Choroid plexus epithelial cell (primary cell): ENCODE measurements around the gene PUS1.
A peak's percentile ranks its signal among the peaks of the same experiment; 100 is the strongest.
"Not testable (repeated sequence)": the region's sequence is repeated elsewhere in the genome, so short reads cannot be mapped to it uniquely, and the experiment has no call there.

Experiments used
- DNase-seq: peaks from one replicate; pipeline ENCODE4 v3.0.0-alpha.2; 2010; ENCODE audit warnings: low read depth
- H3K4me3 ChIP-seq: 2 replicates; pipeline ENCODE4 v1.5.1; 2011; ENCODE audit warnings: low read depth, mild to moderate bottlenecking, control low read depth, low read length, moderate library complexity
- CTCF ChIP-seq: conservative IDR thresholded peaks from 2 replicates; pipeline ENCODE4 v1.5.1; 2011; ENCODE audit warnings: low read depth, mild to moderate bottlenecking, control low read depth, inconsistent platforms, low read length, moderate library complexity

PUS1 gene

DNA sequence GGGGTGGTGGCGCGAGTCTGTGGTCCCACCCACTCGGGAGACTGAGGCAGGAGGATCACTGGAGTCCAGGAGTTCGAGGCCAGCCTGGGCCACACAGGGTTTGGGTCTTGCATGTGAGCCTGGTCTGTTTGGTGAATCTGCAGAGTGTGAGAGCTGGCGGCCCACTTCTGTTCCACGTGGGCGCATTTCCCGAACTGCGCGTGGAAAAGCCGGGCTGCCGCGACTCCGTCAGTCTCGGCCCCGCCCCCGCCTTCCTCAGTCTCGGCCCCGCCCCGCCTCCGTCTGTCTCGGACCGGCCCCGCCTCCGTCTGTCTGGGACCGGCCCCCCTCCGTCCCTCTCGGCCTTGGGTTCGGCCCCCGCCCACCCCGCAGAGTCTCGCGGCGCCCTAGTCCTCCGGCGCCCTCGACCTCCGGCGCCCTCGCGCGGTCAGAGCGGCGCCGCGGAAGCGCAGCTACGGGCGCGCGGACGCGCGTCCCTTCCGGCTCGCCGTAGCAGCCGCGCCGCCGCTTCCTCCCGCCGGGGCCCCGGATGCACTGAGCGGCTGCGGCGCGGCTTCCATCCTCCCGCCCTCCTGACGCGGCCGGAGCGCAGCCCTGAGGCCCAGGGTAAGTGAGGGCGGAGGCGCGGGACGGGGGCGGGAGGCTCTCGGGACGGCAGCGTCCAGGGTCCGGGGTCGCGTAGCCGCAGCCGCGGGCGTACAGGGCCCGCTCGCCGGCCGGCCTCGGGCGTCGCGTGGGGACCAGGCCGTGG is 20.5 kb downstream of the PUS1 start, which contains the start of gene EP400:
Gene EP400, plus strand, starts transcription at position 512 of the 751 bp plus-strand sequence. CDS start 10,678 bp downstream, outside the sequence.
- peak; percentile 95 for DNase-seq
- peak within 1 kb of the TSS; percentile 83 for H3K4me3 ChIP-seq
- no peak for TF ChIP-seq CTCF

GRCh38 chr12:131950182-131950913 is 21.3 kb downstream of the PUS1 start:
- no peak for TF ChIP-seq CTCF
- DNase-seq: no peak

DNA sequence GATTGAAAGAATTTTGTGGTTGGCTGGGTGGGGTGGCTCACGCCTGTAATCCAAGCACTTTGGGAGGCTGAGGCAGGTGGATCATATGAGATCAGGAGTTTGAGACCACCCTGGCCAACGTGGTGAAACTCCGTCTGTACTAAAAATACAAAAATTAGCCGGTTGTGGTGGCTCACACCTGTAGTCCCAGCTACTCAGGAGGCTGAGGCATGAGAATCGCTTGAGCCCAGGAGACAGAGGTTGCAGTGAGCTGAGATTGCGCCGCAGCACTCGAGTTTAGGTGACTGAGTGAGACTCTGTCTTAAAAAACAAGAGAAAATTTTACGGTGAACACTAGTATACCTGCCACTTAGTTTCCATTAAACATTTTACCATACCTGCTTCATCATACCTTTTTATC is 24.7 kb downstream of the PUS1 start:
- H3K4me3 ChIP-seq, DNase-seq: not testable (repeated sequence)

More at GRCh38 chr12:131950182-131950913, 21.3 kb downstream of the PUS1 start:
- peak overlapping the region; percentile 83 for H3K4me3 ChIP-seq

- H3K4me3 ChIP-seq, DNase-seq: not testable (repeated sequence)
Observed at GRCh38 chr12:131954460-131954859, 25.4 kb downstream of the PUS1 start.

DNA sequence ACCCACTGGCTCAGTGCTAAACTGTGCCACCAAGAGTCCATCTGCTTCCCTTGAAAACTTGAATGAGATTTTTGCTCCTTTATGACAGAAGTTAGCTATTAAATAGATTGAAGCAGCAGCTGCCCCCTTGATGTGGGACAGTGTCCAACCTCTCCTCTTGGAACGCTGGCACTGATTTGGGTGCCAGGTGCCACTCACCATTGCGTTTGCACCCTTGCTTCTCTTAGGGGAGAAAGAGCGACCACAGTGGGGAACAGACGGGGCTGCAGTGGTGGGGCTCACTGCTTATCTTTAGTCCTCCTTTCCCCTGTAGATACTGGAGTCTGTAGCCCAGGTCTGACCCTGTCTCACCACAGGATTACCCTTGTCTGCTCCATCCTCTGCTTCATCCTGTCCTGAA is 30.0 kb downstream of the PUS1 start:
- no peak for DNase-seq
- no peak overlapping the region for H3K4me3 ChIP-seq
- TF ChIP-seq CTCF: no peak

DNA sequence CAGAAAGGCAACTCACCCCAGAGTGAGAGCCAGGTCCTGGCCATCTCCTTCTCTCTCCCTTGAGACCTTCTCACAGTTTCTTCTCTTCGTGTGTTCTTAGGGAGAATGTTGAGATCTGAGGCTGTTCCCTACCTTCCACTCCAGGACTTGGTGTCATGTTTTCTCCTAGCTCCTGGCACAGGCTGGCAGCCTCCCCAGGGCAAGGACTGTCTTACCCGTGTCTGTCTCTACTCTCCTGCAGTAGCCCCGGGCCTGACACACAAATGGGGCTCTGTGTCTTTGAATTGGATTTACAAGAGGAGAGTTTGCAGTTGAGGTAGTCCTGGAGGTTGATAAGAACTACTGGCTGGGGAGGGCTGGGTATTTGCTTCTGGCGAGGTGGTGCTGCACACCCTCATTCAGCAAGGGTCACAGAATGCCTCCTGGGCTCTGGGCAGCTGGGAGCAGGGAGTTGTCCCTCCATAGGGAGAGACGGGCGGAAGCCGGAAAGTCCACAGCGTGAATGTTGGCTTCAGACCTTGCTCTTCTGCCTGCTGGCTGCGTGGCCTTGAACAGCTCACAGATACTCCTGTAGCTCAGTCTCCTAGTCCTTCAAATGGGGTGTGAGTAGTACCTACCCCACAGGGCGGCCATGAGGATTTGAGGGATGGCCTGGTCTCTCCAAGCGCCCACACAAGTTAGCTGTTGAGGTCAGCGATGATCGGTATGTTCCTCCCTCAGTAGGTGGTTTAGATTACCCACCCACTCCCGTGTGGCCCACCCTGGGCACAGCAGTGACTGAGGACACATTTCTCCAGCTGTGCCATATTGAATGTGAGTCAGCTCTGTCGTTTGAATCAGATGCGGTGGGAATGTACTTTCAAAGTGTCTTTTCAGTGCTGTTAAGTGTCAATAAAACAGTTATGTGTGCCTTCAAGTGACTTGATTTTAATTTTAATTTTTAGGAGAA is 30.8 kb downstream of the PUS1 start:
- DNase-seq: no peak
- no peak overlapping the region for H3K4me3 ChIP-seq
- TF ChIP-seq CTCF: no peak

DNA sequence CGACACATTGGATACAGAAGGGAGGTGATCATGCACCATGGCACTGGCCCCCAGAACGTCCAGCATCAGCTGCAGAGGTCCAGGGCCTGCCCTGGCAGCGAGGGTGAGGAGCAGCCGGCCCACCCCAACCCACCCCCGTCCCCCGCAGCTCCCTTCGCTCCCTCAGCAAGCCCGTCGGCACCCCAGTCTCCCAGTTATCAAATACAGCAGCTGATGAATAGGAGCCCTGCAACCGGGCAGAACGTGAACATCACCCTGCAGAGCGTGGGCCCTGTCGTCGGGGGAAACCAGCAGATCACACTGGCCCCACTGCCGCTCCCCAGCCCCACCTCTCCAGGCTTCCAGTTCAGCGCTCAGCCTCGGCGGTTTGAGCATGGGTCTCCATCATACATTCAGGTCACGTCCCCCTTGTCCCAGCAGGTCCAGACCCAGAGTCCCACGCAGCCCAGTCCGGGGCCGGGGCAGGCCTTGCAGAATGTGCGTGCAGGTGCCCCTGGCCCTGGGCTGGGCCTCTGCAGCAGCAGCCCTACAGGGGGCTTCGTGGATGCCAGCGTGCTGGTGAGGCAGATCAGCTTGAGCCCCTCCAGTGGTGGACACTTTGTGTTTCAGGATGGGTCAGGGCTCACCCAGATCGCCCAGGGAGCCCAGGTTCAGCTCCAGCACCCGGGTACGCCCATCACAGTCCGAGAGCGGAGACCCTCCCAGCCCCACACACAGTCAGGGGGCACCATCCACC is 31.7 kb downstream of the PUS1 start:
- H3K4me3 ChIP-seq, DNase-seq: not testable (repeated sequence)

GRCh38 chr12:131961328-131961727 is 32.3 kb downstream of the PUS1 start:
- not testable (repeated sequence) for DNase-seq, H3K4me3 ChIP-seq
